Kidney (tissue), 14 donors: Measurements from ENCODE around the gene MYBPH. TPM values are rescaled to one million over a fixed set of nuclear protein-coding genes. Genes with fewer than 3 reads are reported as not detected.

ENCODE experiments used
- DNase-seq, 5 donors: peaks; one replicate each; pipeline ENCODE4 v3.0.0-alpha.2; 2013 to 2020
- FAIRE-seq: peaks from 2 replicates; lab custom pipeline; 2012; peaks lifted over from hg19 to GRCh38; lab: Jason Lieb, UNC
- H3K27ac ChIP-seq, 2 donors: one replicate each; pipeline ENCODE4 v1.7.0; 2013; ENCODE audit warnings: low read depth in 2 of 2, low read length in 2 of 2, inconsistent platforms in 1 of 2
- H3K27me3 ChIP-seq: one replicate; pipeline ENCODE4 v1.7.1; 2013; ENCODE audit warnings: low read length, inconsistent platforms; ENCODE audit not compliant: control insufficient read depth, insufficient read depth
- H3K36me3 ChIP-seq, 3 donors: one replicate each; pipeline versions ENCODE4 v1.7.0 to v1.7.1; 2013; ENCODE audit warnings: low read length in 3 of 3, control low read depth in 1 of 3, inconsistent platforms in 1 of 3; ENCODE audit not compliant: insufficient read depth in 3 of 3, control insufficient read depth in 2 of 3
- H3K4me1 ChIP-seq, 3 donors: one replicate each; pipeline versions ENCODE4 v1.7.0 to v1.7.1; 2013; ENCODE audit warnings: low read length in 3 of 3, inconsistent platforms in 1 of 3, low read depth in 1 of 3; ENCODE audit not compliant: control insufficient read depth in 2 of 3, insufficient read depth in 2 of 3
- H3K4me3 ChIP-seq, 3 donors: one replicate each; pipeline versions ENCODE4 v1.7.0 to v1.8.1; 2013; ENCODE audit warnings: low read length in 3 of 3, control low read depth in 1 of 3, inconsistent platforms in 1 of 3
- H3K9ac ChIP-seq, 3 donors: one replicate each; pipeline versions ENCODE4 v1.7.0 to v1.7.1; 2013; ENCODE audit warnings: low read length in 3 of 3, control low read depth in 1 of 3, inconsistent platforms in 1 of 3
- H3K9me3 ChIP-seq, 3 donors: one replicate each; pipeline versions ENCODE4 v1.7.0 to v1.7.1; 2013; ENCODE audit warnings: low read length in 3 of 3, control low read depth in 1 of 3, inconsistent platforms in 1 of 3; ENCODE audit not compliant: control insufficient read depth in 2 of 3, insufficient read depth in 1 of 3
- intact Hi-C: fragments of 100-400 bp; cut with DNase I; formaldehyde crosslinking; loops from one replicate; pipeline ENCODE4 v1.11.1; 2022
- polyA plus RNA-seq: library from polyadenylated mRNA; stranded (reverse); fragments of 350-450 nt; fragmentation: Illumina TruSeq; extraction: RNeasy Lipid Tissue Mini Kit (QIAGEN cat#74804); gene quantifications from one replicate; pipeline ENCODE4 v1.2.3, GENCODE V29; 2014; ENCODE audit warnings: low read depth, low replicate concordance; ENCODE audit not compliant: insufficient read depth
- total RNA-seq: library from RNA; stranded (reverse); fragmentation: NEBNext Ultra II Directional; extraction: Animal tissue kit (Norgen Biotek cat#: 25700); gene quantifications from one replicate; pipeline ENCODE4 v1.2.1, GENCODE V29; 2021
- TF ChIP-seq, protein P1 (sequence below): IDR thresholded peaks from 3 replicates; pipeline ENCODE4 v1.5.1; 2012; ENCODE audit warnings: mild to moderate bottlenecking, moderate library complexity, borderline replicate concordance; ENCODE audit not compliant: insufficient read depth; ENCODE audit errors: extremely low read depth
- donor health status: control.
- donor health status: control.
- donor health status: control.
- donor health status: control.
- donor health status: control.
- donor health status: DM: yes; HTN: yes; CAD: no.
- donor health status: Normal renal cell carcinoma (clear cell type).

MYBPH gene
- total and polyA plus RNA-seq, 2 donors from 2014 or later: 2.3 TPM; not detected in 1

DNA sequence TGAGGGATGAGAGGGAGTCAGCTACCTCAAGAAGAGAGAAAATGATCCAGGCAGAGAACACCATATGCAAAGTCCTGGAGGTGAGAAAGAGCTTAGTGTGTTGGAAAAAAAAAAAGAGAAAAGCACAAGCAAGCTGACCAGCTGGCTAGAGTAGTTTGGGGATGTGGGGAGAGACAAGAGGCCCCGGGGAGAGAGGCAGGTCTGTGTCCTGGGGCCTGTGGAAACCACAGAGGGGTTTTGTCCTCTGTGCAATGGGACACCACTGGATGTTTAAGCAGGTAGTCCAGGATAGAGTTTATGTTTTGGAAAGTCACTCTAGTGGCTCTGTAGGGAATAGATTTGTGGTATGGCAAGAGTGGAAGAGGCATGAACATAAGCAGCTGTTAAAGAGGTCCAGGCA, 25.3 kb upstream of the MYBPH start:
- intact Hi-C loops: no loop called here
- H3K4me3 ChIP-seq: no peak overlapping the region
- H3K4me1 ChIP-seq: no peaks in the 10 kb centered on the region
- H3K9me3 ChIP-seq: no peaks in the 10 kb centered on the region
- DNase-seq (no peak), FAIRE-seq (no peak)
- TF ChIP-seq, protein P1, sequence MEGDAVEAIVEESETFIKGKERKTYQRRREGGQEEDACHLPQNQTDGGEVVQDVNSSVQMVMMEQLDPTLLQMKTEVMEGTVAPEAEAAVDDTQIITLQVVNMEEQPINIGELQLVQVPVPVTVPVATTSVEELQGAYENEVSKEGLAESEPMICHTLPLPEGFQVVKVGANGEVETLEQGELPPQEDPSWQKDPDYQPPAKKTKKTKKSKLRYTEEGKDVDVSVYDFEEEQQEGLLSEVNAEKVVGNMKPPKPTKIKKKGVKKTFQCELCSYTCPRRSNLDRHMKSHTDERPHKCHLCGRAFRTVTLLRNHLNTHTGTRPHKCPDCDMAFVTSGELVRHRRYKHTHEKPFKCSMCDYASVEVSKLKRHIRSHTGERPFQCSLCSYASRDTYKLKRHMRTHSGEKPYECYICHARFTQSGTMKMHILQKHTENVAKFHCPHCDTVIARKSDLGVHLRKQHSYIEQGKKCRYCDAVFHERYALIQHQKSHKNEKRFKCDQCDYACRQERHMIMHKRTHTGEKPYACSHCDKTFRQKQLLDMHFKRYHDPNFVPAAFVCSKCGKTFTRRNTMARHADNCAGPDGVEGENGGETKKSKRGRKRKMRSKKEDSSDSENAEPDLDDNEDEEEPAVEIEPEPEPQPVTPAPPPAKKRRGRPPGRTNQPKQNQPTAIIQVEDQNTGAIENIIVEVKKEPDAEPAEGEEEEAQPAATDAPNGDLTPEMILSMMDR: no peak
- no peaks in the 10 kb centered on the region for H3K27me3 ChIP-seq
- no peak overlapping the region for H3K27ac ChIP-seq
- no peak overlapping the region for H3K9ac ChIP-seq
- H3K36me3 ChIP-seq: no peaks in the 10 kb centered on the region

DNA sequence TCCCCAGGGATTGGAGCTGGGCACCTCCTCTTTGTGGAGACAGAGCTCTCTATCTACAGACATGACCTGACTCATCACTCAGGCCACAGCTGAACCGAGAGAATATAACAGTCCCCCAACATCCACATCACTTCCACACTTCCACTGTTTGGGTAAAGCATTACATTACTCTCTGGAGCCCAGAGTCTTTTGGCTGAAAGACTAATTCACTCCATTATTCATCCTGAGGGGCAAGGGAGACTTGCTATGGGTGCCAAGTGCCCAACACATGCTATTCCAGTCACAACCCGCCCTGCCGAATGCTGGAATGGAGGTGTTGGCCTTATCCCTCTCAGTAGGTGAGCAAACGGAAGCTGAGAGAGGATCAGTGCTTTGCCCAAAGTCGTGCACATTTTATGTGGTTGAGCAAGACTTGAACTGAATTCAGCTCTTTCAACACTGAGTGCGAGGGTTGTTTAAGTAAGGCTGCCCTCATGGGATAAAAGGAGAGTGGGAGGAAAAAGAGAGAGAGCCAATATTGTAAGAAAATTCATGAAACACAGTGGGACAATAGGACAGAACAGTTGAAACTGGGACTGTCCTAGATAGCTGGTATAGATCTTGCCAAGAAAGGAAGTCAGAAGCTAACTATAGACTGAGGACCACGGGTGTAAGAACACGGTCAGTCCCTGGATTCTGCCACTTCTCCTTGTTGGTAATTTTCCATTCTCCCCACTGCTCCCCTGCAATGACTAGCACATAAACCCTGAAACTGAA, 24.4 kb upstream of the MYBPH start:
- no peaks in the 10 kb centered on the region for H3K27me3 ChIP-seq
- no peak for FAIRE-seq
- TF ChIP-seq, protein P1: no peak
- H3K4me1 ChIP-seq: no peaks in the 10 kb centered on the region
- H3K9ac ChIP-seq: no peak overlapping the region
- no peaks in the 10 kb centered on the region for H3K9me3 ChIP-seq
- no peak overlapping the region for H3K4me3 ChIP-seq
- peak overlapping the region in 1 of 2 donors; percentile 8 for H3K27ac ChIP-seq
- intact Hi-C loops: no loop called here
- no peak for DNase-seq
- no peaks in the 10 kb centered on the region for H3K36me3 ChIP-seq

DNA sequence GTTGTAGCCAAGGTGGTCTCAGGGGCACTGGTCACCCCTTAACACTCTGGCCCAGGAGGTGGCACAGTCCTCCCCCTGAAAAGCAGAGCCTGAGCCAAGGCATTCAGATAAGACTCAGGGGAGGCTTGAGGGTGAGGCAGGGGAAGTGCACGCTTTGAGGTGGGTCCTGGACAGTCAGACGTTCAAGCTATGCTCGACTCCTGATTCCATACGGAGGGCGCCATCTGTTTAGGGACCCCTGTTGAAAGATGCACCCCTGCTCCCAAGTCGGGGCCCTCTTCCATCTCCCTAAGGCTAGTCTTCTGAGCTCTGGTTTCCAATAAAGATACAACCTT, 23.8 kb upstream of the MYBPH start:
- FAIRE-seq (no peak), DNase-seq (no peak)
- Histone ChIP-seq H3K36me3 (no peaks in the 10 kb centered on the region), H3K4me1 (no peaks in the 10 kb centered on the region), H3K4me3 (no peak overlapping the region), H3K9ac (no peak overlapping the region), H3K9me3 (no peaks in the 10 kb centered on the region), H3K27ac (no peak overlapping the region), H3K27me3 (no peaks in the 10 kb centered on the region)
- TF ChIP-seq, protein P1: no peak
- intact Hi-C loops: no loop called here
